Body of pancreas (tissue), 4 donors: ENCODE results near the gene PROS1. TPM values are rescaled to one million over a fixed set of nuclear protein-coding genes. Genes with fewer than 3 reads are reported as not detected.

Experiments
- ATAC-seq: fragments of 150-250 bp; one replicate; pipeline ENCODE4 v1.9.1; 2016
- DNase-seq, 4 donors: peaks; one replicate each; pipeline ENCODE4 v3.0.0-alpha.2; 2019
- H3K27ac ChIP-seq, 4 donors: fragments of 200-600 bp; sonication (generic); 1 replicate in 3 of 4; 2 replicates in 1 of 4; pipeline versions ENCODE4 v1.5.1 to v1.6.1; 2016 to 2019; ENCODE audit warnings: mild to moderate bottlenecking in 1 of 4, mixed read lengths in 1 of 4, moderate library complexity in 1 of 4
- H3K27me3 ChIP-seq, 2 donors: fragments of 200-600 bp; sonication (generic); one replicate each; pipeline ENCODE4 v1.6.0; 2016; ENCODE audit warnings: mild to moderate bottlenecking in 1 of 2
- H3K36me3 ChIP-seq, 2 donors: fragments of 200-600 bp; sonication (generic); replicated peaks in 1 of 2; 2 replicates each; pipeline ENCODE4 v1.5.1; 2016; ENCODE audit warnings: low read depth in 2 of 2; ENCODE audit not compliant: insufficient read depth in 1 of 2
- H3K4me1 ChIP-seq: fragments of 200-600 bp; sonication (generic); one replicate; pipeline ENCODE4 v1.6.0; 2016
- H3K4me3 ChIP-seq, 2 donors: fragments of 200-600 bp; sonication (generic); 1 replicate in 1 of 2; 2 replicates in 1 of 2; pipeline ENCODE4 v1.5.1; 2016 to 2019
- H3K9me3 ChIP-seq, 3 donors: fragments of 200-600 bp; sonication (generic); 1 replicate in 2 of 3; 2 replicates in 1 of 3; pipeline ENCODE4 v1.5.1; 2016
- POLR2A ChIP-seq, 3 donors: fragments of 450-650 bp; IDR thresholded peaks; one replicate each; pipeline ENCODE4 v1.6.1; 2016; ENCODE audit warnings: antibody characterized with exemption in 3 of 3, mild to moderate bottlenecking in 2 of 3
- WGBS, 2 donors: methylation state at CpG; one replicate each; pipeline ENCODE4 v1.1.5; 2017; 5-methylcytosine and 5-hydroxymethylcytosine counted together
- intact Hi-C: fragments of 100-400 bp; cut with DNase I; formaldehyde crosslinking; loops from one replicate; pipeline ENCODE4 v1.15.1; 2023
- total RNA-seq, 2 donors: library from RNA; depleted of rRNA; stranded (reverse); fragments of >200 nt; gene quantifications; one replicate each; pipeline ENCODE4 v1.1.0, GENCODE V29; 2016
- TF ChIP-seq, protein P1 (sequence below), 7 experiments: fragments of 450-650 bp in 4 of 7; fragments of 200-600 bp in 3 of 7; sonication (generic) in 3 of 7; IDR thresholded peaks; one replicate each; pipeline ENCODE4 v1.5.1; 2016 to 2019; ENCODE audit warnings: antibody characterized with exemption in 7 of 7

The PROS1 gene
- total RNA-seq, 2 donors from 2014 or later: 5.6 to 15.8 TPM

DNA sequence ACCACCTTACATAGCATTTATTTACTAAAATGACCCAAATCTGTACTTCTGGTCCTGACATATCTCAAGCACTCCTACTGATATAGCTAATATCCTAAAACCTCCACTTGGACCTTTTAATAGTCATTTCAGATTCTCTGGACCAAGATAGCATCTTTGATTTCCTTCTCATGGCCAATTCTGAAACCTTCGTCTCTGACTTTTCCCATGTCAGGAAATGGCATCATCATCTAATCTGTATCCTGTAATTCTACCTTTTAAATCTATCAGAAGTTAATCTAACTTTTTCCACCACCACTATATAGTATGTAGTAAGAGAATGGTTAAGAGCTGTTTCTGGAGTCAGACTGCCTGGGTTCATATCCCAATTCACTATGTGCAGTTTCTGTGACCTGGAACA is 38.5 kb upstream of the PROS1 start:
- no peak for TF ChIP-seq POLR2A (IDR thresholded peaks at IDR 0.05)
- TF ChIP-seq, protein P1, sequence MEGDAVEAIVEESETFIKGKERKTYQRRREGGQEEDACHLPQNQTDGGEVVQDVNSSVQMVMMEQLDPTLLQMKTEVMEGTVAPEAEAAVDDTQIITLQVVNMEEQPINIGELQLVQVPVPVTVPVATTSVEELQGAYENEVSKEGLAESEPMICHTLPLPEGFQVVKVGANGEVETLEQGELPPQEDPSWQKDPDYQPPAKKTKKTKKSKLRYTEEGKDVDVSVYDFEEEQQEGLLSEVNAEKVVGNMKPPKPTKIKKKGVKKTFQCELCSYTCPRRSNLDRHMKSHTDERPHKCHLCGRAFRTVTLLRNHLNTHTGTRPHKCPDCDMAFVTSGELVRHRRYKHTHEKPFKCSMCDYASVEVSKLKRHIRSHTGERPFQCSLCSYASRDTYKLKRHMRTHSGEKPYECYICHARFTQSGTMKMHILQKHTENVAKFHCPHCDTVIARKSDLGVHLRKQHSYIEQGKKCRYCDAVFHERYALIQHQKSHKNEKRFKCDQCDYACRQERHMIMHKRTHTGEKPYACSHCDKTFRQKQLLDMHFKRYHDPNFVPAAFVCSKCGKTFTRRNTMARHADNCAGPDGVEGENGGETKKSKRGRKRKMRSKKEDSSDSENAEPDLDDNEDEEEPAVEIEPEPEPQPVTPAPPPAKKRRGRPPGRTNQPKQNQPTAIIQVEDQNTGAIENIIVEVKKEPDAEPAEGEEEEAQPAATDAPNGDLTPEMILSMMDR (IDR thresholded peaks at IDR 0.05): no peak
- WGBS, 2 donors: 71 to 74% methylated on average over 1 of the region's 1 CpG
- no peaks in the 10 kb centered on the region for H3K36me3 ChIP-seq
- H3K27ac ChIP-seq: no peak overlapping the region
- ATAC-seq: no peak
- intact Hi-C loops: no loop called here
- H3K4me1 ChIP-seq: peaks cover 28% of the 10 kb centered on the region
- no peaks in the 10 kb centered on the region for H3K9me3 ChIP-seq
- H3K27me3 ChIP-seq: no peaks in the 10 kb centered on the region
- no peak for DNase-seq
- H3K4me3 ChIP-seq: no peak overlapping the region

DNA sequence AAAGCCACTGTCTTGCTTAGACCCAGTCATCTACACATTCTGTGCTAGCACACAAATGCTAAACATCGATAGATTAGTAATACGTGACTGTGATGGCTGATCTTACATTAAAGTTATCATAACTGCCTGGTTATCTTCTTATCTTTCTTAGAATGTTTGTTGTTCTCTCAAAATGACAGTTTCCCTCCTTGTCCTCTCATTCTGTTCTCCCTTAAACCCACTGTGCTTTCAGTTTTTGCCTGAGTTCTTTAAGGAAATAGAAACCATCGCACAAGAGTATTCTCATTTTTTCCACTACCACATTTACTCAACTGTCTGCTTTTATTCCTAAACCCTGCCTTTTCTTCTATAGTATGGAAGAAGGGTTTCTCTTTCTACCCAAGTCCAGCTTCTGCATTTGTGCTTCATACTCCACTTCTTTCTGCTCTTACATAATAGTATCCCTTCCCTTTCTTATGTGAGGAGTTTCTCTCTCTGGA is 37.6 kb upstream of the PROS1 start:
- 49 to 57% methylated on average over 3 of the region's 3 CpGs for WGBS, 2 donors
- no peak for DNase-seq
- ATAC-seq: no peak
- Histone ChIP-seq H3K27me3 (no peaks in the 10 kb centered on the region), H3K9me3 (no peaks in the 10 kb centered on the region), H3K4me1 (peaks cover 28% of the 10 kb centered on the region), H3K4me3 (no peak overlapping the region), H3K36me3 (no peaks in the 10 kb centered on the region), H3K27ac (peak overlapping the region in 1 of 4 donors; percentile 20)
- intact Hi-C loops: no loop called here
- TF ChIP-seq, protein P1 (IDR thresholded peaks at IDR 0.05): no peak
- TF ChIP-seq POLR2A (IDR thresholded peaks at IDR 0.05): no peak

DNA sequence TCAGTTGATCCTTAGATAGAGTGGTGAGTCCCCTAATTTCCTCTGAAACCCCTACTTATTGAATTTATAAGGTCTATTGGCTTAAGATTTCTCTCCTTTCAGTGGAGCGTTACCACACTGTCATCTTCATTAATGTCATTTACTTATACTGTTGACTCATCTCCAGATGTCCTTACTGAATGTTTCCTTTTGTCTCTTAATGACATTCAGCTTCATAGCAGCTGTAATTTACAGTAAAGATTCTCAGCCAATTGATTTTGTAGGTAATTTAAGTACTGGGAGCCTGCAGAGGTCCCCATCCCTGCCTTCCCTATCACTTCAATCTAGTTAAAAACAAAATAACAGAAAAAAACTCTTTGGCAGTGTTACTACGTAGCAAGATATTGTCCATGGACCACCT is 35.9 kb upstream of the PROS1 start:
- DNase-seq: no peak
- ATAC-seq: no peak
- H3K4me1 ChIP-seq: peaks cover 28% of the 10 kb centered on the region
- TF ChIP-seq, protein P1 (IDR thresholded peaks at IDR 0.05): no peak
- no peak for TF ChIP-seq POLR2A (IDR thresholded peaks at IDR 0.05)
- no peaks in the 10 kb centered on the region for H3K36me3 ChIP-seq
- WGBS, 2 donors: 92 to 98% methylated on average over 2 of the region's 2 CpGs
- H3K27me3 ChIP-seq: no peaks in the 10 kb centered on the region
- intact Hi-C loops: no loop called here
- H3K4me3 ChIP-seq: no peak overlapping the region
- H3K27ac ChIP-seq: no peak overlapping the region
- no peaks in the 10 kb centered on the region for H3K9me3 ChIP-seq

DNA sequence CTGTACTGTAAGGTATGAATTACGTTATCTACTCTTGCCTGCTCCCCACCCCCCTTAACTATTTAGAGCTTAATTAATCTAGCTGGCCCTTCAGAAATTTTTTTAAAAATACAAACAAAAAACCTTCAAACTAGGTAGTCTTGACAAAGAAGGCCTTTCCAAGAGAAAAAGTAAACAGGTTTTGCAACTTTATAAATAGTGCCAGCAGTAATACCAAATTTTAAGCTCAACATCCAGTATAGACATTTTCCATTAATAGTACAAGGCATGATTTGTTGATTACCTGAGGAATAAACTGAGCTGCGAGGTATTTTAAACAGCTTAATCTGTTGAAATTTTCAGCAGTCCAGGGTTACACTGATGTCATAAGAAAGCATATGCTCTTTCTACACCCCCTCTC is 34.6 kb upstream of the PROS1 start:
- no peak overlapping the region for H3K4me3 ChIP-seq
- no peaks in the 10 kb centered on the region for H3K9me3 ChIP-seq
- intact Hi-C loops: no loop called here
- no peaks in the 10 kb centered on the region for H3K27me3 ChIP-seq
- 26 to 33% methylated on average over 2 of the region's 2 CpGs for WGBS, 2 donors
- peaks cover 33% of the 10 kb centered on the region for H3K4me1 ChIP-seq
- peak; percentile 24 for ATAC-seq
- DNase-seq: no peak
- H3K36me3 ChIP-seq: no peaks in the 10 kb centered on the region
- peak overlapping the region in 3 of 4 donors; percentile 18 to 35 (median 35) for H3K27ac ChIP-seq
- TF ChIP-seq, protein P1 (IDR thresholded peaks at IDR 0.05): no peak
- TF ChIP-seq POLR2A (IDR thresholded peaks at IDR 0.05): no peak

DNA sequence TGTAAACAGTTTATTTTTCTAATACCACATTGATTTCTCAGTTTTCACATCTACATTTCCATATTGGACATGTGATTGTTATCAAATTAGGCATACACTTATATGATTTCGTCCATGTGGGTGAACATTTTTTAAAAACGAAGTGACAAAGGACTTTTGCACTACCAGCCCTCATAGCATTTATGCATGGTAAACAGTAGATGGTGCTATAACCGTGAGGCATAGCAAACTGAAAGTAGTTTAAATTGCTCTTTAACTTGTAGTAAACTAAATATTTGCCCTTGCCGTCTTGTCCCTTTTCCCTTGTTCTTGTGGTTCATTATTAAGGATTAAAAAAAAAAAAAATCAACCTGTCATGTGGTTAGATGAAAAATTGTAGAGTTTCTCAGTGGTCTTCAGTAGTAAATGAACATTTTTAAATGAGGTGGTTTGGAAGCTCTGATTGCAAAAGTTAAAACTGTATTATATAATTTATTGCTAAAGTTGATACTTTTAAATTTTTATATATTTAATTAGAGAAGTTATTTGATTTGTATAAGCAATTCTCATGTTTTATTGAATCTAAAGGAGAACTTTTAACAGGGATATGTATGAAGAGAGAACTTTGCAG is 30.7 kb upstream of the PROS1 start:
- no peak for TF ChIP-seq POLR2A (IDR thresholded peaks at IDR 0.05)
- TF ChIP-seq, protein P1 (IDR thresholded peaks at IDR 0.05): peak; percentile 65 to 89 (median 84)
- Histone ChIP-seq H3K9me3 (no peaks in the 10 kb centered on the region), H3K27me3 (no peaks in the 10 kb centered on the region), H3K36me3 (no peaks in the 10 kb centered on the region), H3K27ac (no peak overlapping the region), H3K4me1 (peaks cover 23% of the 10 kb centered on the region), H3K4me3 (no peak overlapping the region)
- 1% methylated on average over 4 of the region's 4 CpGs for WGBS, 2 donors
- ATAC-seq: peak; percentile 77
- peak in 1 of 4 donors; percentile 14 for DNase-seq
- intact Hi-C loops: no loop called here
